ENCODE measurements around the gene AADACL3. TPM values are rescaled to one million over a fixed set of nuclear protein-coding genes. Genes with fewer than 3 reads are reported as not detected.

The AADACL3 gene
- total and polyA plus RNA-seq, 2 donors (not counting 3 experiments of a cell fraction or from before 2014, with no cell fraction given) = not detected

DNA sequence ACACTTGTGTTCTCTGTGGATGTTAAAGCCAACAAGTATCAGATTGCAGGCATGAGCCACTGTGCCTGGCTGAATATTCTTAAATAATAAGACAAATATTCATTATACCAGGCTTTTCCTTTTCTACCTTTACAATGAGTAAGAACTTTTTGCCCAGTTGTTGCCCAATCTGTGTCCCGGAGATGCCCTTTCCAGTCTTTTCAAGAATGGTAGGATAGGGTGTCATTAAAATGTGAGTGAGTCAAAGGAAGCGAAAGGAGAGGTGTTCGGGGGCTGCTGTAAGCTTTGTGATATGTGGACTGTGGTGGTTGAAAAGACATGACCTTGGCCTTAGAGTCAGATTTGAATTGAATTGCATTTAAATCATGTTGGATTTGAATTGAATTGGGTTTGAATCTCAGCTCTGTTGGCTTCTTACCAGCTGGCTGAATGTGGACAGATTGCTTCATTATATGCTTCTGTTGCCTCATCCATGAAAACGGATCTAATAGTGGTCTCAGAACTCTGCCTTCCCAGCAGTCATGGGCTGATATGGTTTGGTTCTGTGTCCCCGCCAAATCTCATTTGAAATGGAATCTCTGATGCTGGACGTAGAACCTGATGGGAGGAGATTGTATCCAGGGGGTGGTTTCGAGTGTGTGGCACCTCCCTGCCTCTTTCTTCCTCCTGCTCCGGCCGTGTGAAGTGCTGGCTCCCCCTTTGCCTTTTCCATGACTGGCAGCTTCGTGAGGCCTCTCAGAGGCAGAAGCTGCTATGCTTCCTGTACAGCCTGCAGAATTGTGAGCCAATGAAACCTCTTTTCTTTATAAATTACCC lies 22.7 kb upstream of the AADACL3 start:
- H3K4me1 ChIP-seq (ENCODE audit: control insufficient read depth, extremely low read depth, insufficient read depth, low read length) = no peaks in the 10 kb centered on the region
- TF ChIP-seq POLR2A (IDR thresholded peaks at IDR 0.05; ENCODE audit: low read depth, low read length) (no peak), JUN (IDR thresholded peaks at IDR 0.05; ENCODE audit: borderline replicate concordance, insufficient read depth, insufficient read length, low read depth) (no peak), MYC (IDR thresholded peaks at IDR 0.05; ENCODE audit: low read depth, low read length) (no peak), EZH2 (IDR thresholded peaks at IDR 0.05; ENCODE audit: borderline replicate concordance, low read depth, low read length, severe bottlenecking) (no peak), FOS (IDR thresholded peaks at IDR 0.05; ENCODE audit: borderline replicate concordance, insufficient read depth, low read length) (no peak), GATA2 (IDR thresholded peaks at IDR 0.05; ENCODE audit: insufficient read depth, insufficient read length, low read depth, low read length) (no peak), POLR2AphosphoS5 (IDR thresholded peaks at IDR 0.05; ENCODE audit: insufficient read depth, low read depth, low read length) (no peak)
- TF ChIP-seq, protein P1, sequence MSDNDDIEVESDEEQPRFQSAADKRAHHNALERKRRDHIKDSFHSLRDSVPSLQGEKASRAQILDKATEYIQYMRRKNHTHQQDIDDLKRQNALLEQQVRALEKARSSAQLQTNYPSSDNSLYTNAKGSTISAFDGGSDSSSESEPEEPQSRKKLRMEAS (IDR thresholded peaks at IDR 0.05; ENCODE audit: insufficient read depth, insufficient read length) = no peak
- TF ChIP-seq, protein P2, sequence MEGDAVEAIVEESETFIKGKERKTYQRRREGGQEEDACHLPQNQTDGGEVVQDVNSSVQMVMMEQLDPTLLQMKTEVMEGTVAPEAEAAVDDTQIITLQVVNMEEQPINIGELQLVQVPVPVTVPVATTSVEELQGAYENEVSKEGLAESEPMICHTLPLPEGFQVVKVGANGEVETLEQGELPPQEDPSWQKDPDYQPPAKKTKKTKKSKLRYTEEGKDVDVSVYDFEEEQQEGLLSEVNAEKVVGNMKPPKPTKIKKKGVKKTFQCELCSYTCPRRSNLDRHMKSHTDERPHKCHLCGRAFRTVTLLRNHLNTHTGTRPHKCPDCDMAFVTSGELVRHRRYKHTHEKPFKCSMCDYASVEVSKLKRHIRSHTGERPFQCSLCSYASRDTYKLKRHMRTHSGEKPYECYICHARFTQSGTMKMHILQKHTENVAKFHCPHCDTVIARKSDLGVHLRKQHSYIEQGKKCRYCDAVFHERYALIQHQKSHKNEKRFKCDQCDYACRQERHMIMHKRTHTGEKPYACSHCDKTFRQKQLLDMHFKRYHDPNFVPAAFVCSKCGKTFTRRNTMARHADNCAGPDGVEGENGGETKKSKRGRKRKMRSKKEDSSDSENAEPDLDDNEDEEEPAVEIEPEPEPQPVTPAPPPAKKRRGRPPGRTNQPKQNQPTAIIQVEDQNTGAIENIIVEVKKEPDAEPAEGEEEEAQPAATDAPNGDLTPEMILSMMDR (IDR thresholded peaks at IDR 0.05; ENCODE audit: extremely low read depth in 1 of 2, insufficient read depth in 1 of 2, low read depth in 1 of 2, low read length in 2 of 2) = no peak
- dilution Hi-C loops (cut with MboI; ENCODE audit: extremely low pct_ligation_motif_present, low sequenced_read_pairs) (no loop called here), intact Hi-C loops (cut with micrococcal nuclease) (no loop called here)
- H2AFZ ChIP-seq (ENCODE audit: low read depth, low read length) = no peak overlapping the region
- FAIRE-seq (no peak), DNase-seq (ENCODE audit: low read depth, low spot score) (no peak)
- ChIA-PET POLR2A (no interaction called here), CTCF (no interaction called here)
- H3K9ac ChIP-seq (replicated peaks; ENCODE audit: extremely low read depth, insufficient read depth, low read length) = no peak overlapping the region
- no peaks in the 10 kb centered on the region for H3K79me2 ChIP-seq (ENCODE audit: control insufficient read depth, insufficient read depth, low read length)
- no TSS peak for BruUV-seq (replicated peaks)
- no peak overlapping the region for H3K27ac ChIP-seq (ENCODE audit: insufficient read depth, low read depth, low read length)
- no peak overlapping the region for H3K4me3 ChIP-seq (replicated peaks in 1 of 3; ENCODE audit: insufficient read depth in 1 of 3, low read depth in 1 of 3, low read length in 3 of 3)
- no peaks in the 10 kb centered on the region for H3K36me3 ChIP-seq (ENCODE audit: control insufficient read depth in 2 of 2, extremely low read depth in 1 of 2, insufficient read depth in 2 of 2, low read length in 2 of 2)
- H3K4me2 ChIP-seq (ENCODE audit: insufficient read depth, low read length) = no peak overlapping the region
- H3K27me3 ChIP-seq (ENCODE audit: control insufficient read depth in 2 of 2, insufficient read depth in 2 of 2, low read length in 2 of 2) = no peaks in the 10 kb centered on the region
- H4K20me1 ChIP-seq (replicated peaks; ENCODE audit: control insufficient read depth, extremely low read depth, insufficient read depth, low read length) = no peaks in the 10 kb centered on the region
- no peaks in the 10 kb centered on the region for H3K9me1 ChIP-seq (replicated peaks; ENCODE audit: control insufficient read depth, extremely low read depth, insufficient read depth, low read length)
- no peaks in the 10 kb centered on the region for H3K9me3 ChIP-seq (replicated peaks; ENCODE audit: control insufficient read depth, insufficient read depth, low read length)
